EH (cell line): ENCODE measurements around the gene KAZN.

Experiments
- DNase-seq: peaks from one replicate; pipeline ENCODE4 v3.0.0-alpha.2; 2015; ENCODE audit warnings: low read depth

KAZN gene

GRCh38 chr1:14983277-14983676, 384.8 kb downstream of the KAZN start:
- no peak for DNase-seq

GRCh38 chr1:14986168-14986567, 387.7 kb downstream of the KAZN start:
- DNase-seq = no peak

GRCh38 chr1:14987829-14988603, 389.5 kb downstream of the KAZN start:
- no peak for DNase-seq

- no peak for DNase-seq
Measured at GRCh38 chr1:14988636-14989035, 390.2 kb downstream of the KAZN start.

GRCh38 chr1:14989931-14990728, 391.6 kb downstream of the KAZN start:
- no peak for DNase-seq

- no peak for DNase-seq
Measured at GRCh38 chr1:14993414-14993813, 394.9 kb downstream of the KAZN start.

GRCh38 chr1:14994148-14994547, 395.7 kb downstream of the KAZN start:
- DNase-seq = no peak

GRCh38 chr1:14994841-14995437, 396.5 kb downstream of the KAZN start:
- DNase-seq = no peak

- DNase-seq = peak; percentile 95
Measured at GRCh38 chr1:14996133-14997050, 397.9 kb downstream of the KAZN start.

GRCh38 chr1:14997646-14998276, 399.3 kb downstream of the KAZN start:
- peak; percentile 66 for DNase-seq

- no peak for DNase-seq
Measured at GRCh38 chr1:14999441-14999840, 401.0 kb downstream of the KAZN start.

GRCh38 chr1:15000030-15000429, 401.5 kb downstream of the KAZN start:
- DNase-seq = no peak

- DNase-seq = no peak
Measured at GRCh38 chr1:15000671-15001070, 402.2 kb downstream of the KAZN start.

- no peak for DNase-seq
Measured at GRCh38 chr1:15001317-15001915, 402.9 kb downstream of the KAZN start.

GRCh38 chr1:15002325-15002724, 403.8 kb downstream of the KAZN start:
- no peak for DNase-seq

GRCh38 chr1:15004396-15004795, 405.9 kb downstream of the KAZN start:
- DNase-seq = no peak

- DNase-seq = no peak
Measured at GRCh38 chr1:15005116-15005515, 406.6 kb downstream of the KAZN start.

- no peak for DNase-seq
Measured at GRCh38 chr1:15007368-15007767, 408.9 kb downstream of the KAZN start.

- no peak for DNase-seq
Measured at GRCh38 chr1:15007842-15008241, 409.4 kb downstream of the KAZN start.

GRCh38 chr1:15008783-15009729, 410.6 kb downstream of the KAZN start:
- peak; percentile 61 for DNase-seq
